CD4-positive, alpha-beta memory T cell (primary cell): Measurements from ENCODE around the gene NPTN. TPM values are rescaled to one million over a fixed set of nuclear protein-coding genes. Genes with fewer than 3 reads are reported as not detected.

ENCODE experiments used
- CTCF ChIA-PET: fragments of 350-600 bp; sonication (Branson Sonifier 250); formaldehyde crosslinking; loops from one replicate; lab custom pipeline; 2021; ENCODE audit warnings: inconsistent platforms; ENCODE audit not compliant: partially characterized antibody; lab: Charles Lee
- POLR2A ChIA-PET: fragments of 350-600 bp; sonication (Branson Sonifier 250); formaldehyde crosslinking; loops from one replicate; lab custom pipeline; 2021; ENCODE audit not compliant: partially characterized antibody; lab: Charles Lee
- DNase-seq, 5 donors: peaks; one replicate each; pipeline versions ENCODE4 v3.0.0 to v3.0.0-alpha.2; 2020 to 2022; ENCODE audit warnings: mixed read lengths in 1 of 5
- H3K27ac ChIP-seq: one replicate; pipeline ENCODE4 v1.7.0; 2013; ENCODE audit warnings: low read depth, low read length
- H3K27me3 ChIP-seq: 2 replicates; pipeline ENCODE4 v1.7.0; 2013; ENCODE audit warnings: mild to moderate bottlenecking, low read length, moderate library complexity; ENCODE audit not compliant: insufficient read depth
- H3K36me3 ChIP-seq: 2 replicates; pipeline ENCODE4 v1.7.0; 2013; ENCODE audit warnings: mild to moderate bottlenecking, low read length, moderate library complexity; ENCODE audit not compliant: insufficient read depth
- H3K4me1 ChIP-seq: 2 replicates; pipeline ENCODE4 v1.7.0; 2013; ENCODE audit warnings: mild to moderate bottlenecking, low read length, moderate library complexity; ENCODE audit not compliant: insufficient read depth
- H3K4me3 ChIP-seq, 2 donors: one replicate each; pipeline ENCODE4 v1.7.0; 2013; ENCODE audit warnings: low read length in 2 of 2, mild to moderate bottlenecking in 1 of 2
- H3K9me3 ChIP-seq, 2 donors: one replicate each; pipeline ENCODE4 v1.7.0; 2013; ENCODE audit warnings: low read length in 2 of 2, control low read depth in 1 of 2; ENCODE audit not compliant: control insufficient read depth in 1 of 2
- H3K27ac Mint-ChIP-seq, 7 donors: one replicate each; pipeline ENCODE4 v1.8.0; 2020 to 2021; ENCODE audit warnings: mixed read lengths in 7 of 7, mild to moderate bottlenecking in 6 of 7, inconsistent platforms in 3 of 7, moderate library complexity in 3 of 7
- H3K27me3 Mint-ChIP-seq, 2 donors: one replicate each; pipeline ENCODE4 v1.8.0; 2020 to 2021; ENCODE audit warnings: mixed read lengths in 2 of 2
- H3K36me3 Mint-ChIP-seq, 2 donors: one replicate each; pipeline ENCODE4 v1.8.0; 2020 to 2021; ENCODE audit warnings: mixed read lengths in 2 of 2, inconsistent platforms in 1 of 2, mild to moderate bottlenecking in 1 of 2
- H3K4me1 Mint-ChIP-seq, 4 donors: one replicate each; pipeline ENCODE4 v1.8.0; 2020 to 2021; ENCODE audit warnings: mixed read lengths in 4 of 4, mild to moderate bottlenecking in 1 of 4
- H3K4me3 Mint-ChIP-seq, 8 donors: one replicate each; pipeline ENCODE4 v1.8.0; 2020 to 2021; ENCODE audit warnings: mixed read lengths in 8 of 8, mild to moderate bottlenecking in 7 of 8, moderate library complexity in 6 of 8, inconsistent platforms in 3 of 8
- H3K9me3 Mint-ChIP-seq, 8 donors: one replicate each; pipeline ENCODE4 v1.8.0; 2020 to 2021; ENCODE audit warnings: mixed read lengths in 8 of 8, mild to moderate bottlenecking in 5 of 8, inconsistent platforms in 3 of 8, moderate library complexity in 1 of 8
- intact Hi-C: fragments of 100-400 bp; cut with micrococcal nuclease; formaldehyde crosslinking; loops from one replicate; pipeline ENCODE4 v1.15.1; 2023
- polyA plus RNA-seq, 2 donors: library from polyadenylated mRNA; unstranded; fragments of 300-500 nt; fragmentation: Illumina TruSeq; gene quantifications; one replicate each; pipeline ENCODE4 v1.2.3, GENCODE V29; 2021
- total RNA-seq, 2 experiments: library from RNA; stranded (reverse); gene quantifications; one replicate each; pipeline ENCODE4 v1.2.3, GENCODE V29; 2021

Gene NPTN
- total and polyA plus RNA-seq, 4 experiments from 2014 or later, result 33.5 to 39.8 (median 36.5) TPM

DNA sequence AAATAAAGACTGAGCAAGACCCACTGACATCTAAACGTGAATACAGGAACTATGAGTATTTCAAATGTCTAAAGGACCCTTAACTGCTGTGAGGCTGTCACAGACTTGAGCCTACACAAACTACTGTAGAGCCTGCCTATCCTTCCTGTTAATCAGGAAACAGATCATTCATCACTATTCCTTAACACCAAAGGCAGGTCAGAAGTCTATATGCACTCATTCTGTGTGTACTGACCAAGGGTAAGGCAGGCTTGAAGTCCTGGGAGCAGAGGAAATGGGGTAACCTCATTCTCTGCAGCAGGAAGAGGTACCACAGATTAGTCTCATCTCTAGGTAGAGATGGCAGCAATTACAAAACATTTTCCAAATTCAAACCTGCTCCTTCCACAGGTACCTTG, 30.7 kb downstream of the NPTN start:
- H3K4me3 Mint-ChIP-seq, result no peak overlapping the region
- no peak overlapping the region for H3K27ac Mint-ChIP-seq
- CTCF ChIA-PET, result interaction anchor here (1.9 kb wide), 1 partner anchor 34 kb away, joined by 15 read pairs; no protein-coding TSS in a partner anchor

DNA sequence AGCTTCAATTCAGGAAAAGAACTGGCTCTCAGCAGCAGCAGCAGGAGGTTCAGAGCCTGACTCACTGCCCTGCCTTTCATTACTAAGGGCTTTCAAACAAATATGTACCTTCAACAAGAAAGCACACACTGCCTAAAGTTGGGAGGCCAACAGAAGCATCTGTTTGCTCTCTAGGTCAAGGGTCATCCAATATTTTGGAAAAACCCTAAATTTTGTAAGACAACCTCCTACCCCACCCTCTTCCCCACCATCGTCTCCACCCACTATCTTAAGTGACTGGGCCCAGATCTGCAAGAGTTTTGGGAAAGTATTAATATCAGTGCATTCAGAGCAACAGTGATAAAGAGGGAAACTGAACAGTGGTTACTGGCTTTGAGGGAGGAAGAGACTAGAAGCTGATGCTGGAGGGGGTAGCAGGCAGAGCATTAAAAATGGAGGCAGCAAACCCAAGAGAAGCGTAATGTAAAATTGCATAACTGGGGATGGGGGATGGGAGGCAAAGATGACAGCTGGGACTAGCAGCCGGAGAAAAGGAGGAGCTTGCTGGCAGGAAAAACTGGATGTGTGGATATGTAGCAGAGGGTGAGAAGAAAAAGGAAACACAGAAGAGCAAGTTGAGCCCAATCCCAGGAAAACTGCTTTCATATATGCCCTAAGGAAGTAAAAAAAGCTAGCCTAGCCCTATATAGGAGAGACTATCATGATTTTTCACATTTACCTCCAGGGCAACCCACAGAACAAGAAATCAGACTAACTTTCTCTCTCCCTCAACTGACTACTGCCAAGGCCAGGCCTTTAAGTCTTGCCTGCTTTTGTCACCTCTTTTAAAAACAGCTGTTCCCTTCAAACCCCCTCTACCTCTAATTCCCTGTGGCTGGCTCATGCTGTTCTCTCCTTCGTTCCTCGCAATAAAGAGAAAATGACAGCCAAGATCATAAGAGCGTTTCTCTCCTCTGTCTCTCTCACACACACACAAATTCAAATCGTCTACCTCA, 31.4 kb downstream of the NPTN start:
- H3K27ac ChIP-seq, result no peak overlapping the region
- H3K36me3 Mint-ChIP-seq, result peaks cover 1 to 8% of the 10 kb centered on the region in 2 donors
- POLR2A ChIA-PET, result no interaction called here
- no peaks in the 10 kb centered on the region for H3K27me3 Mint-ChIP-seq
- no peak overlapping the region for H3K4me3 Mint-ChIP-seq
- no peak overlapping the region for H3K27ac Mint-ChIP-seq
- no peaks in the 10 kb centered on the region for H3K9me3 ChIP-seq
- intact Hi-C loops, result no loop called here
- CTCF ChIA-PET, result interaction anchor here (1.9 kb wide), 1 partner anchor 34 kb away, joined by 15 read pairs; no protein-coding TSS in a partner anchor
- DNase-seq, result no peak
- no peak overlapping the region for H3K4me3 ChIP-seq
- H3K4me1 Mint-ChIP-seq, result peaks cover 17 to 44% (median 28%) of the 10 kb centered on the region in 4 donors
- no peaks in the 10 kb centered on the region for H3K27me3 ChIP-seq
- H3K4me1 ChIP-seq, result peaks cover 29% of the 10 kb centered on the region
- no peaks in the 10 kb centered on the region for H3K9me3 Mint-ChIP-seq
- no peaks in the 10 kb centered on the region for H3K36me3 ChIP-seq

More for the DNA sequence above, 30.7 kb downstream of the NPTN start:
- Histone ChIP-seq H3K36me3 (no peaks in the 10 kb centered on the region), H3K4me3 (no peak overlapping the region), H3K27ac (no peak overlapping the region), H3K27me3 (no peaks in the 10 kb centered on the region), H3K9me3 (no peaks in the 10 kb centered on the region), H3K4me1 (peaks cover 29% of the 10 kb centered on the region)
- Mint-ChIP-seq H3K36me3 (peaks cover 6 to 12% of the 10 kb centered on the region in 2 donors), H3K4me1 (peaks cover 24 to 46% (median 34%) of the 10 kb centered on the region in 4 donors), H3K27me3 (no peaks in the 10 kb centered on the region), H3K9me3 (no peaks in the 10 kb centered on the region)
- intact Hi-C loops, result no loop called here
- no peak for DNase-seq
- POLR2A ChIA-PET, result no interaction called here

DNA sequence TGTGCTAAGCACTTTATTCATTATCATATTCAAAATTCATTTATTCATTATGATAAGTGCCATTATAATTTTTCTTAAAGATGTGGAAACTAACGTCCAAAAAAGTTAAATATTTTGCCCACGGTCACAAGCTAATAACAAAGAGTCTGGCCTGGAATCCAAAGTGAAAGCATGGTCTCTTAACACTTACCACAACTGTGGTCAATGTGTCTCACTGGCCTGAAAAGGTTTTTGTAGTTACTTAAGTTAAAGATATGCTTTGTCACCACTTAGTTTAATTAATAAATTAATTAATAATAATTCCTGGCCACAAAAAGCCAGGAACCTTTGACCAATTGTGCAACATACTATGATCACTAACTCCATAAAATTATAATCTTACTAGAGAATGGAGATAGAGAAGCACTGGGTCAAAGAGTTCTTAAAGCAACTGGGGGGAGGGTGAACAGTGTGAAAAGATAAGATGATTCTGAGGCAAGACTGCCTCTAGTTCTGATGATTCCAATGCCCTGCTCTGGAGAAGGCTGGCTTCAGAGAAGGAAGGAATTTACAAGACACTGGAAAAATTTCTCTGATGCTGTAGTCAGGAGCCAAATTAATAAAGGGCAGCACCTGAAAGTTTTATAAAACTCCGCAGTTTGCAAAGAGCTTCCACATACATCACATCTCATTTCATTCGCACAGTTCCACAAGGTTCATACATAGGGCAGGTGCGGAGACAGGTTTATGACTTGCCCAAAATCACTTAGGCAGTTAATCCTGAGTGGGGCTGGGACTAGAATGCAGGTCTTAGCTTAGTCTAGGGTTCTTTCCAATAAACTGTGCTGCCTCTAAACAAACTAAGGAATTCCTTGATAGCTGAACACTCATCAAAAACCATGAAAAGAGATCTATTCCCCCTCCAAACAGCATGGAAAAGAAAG, 32.5 kb downstream of the NPTN start:
- H3K4me3 Mint-ChIP-seq, result no peak overlapping the region
- POLR2A ChIA-PET, result no interaction called here
- no peaks in the 10 kb centered on the region for H3K27me3 Mint-ChIP-seq

DNA sequence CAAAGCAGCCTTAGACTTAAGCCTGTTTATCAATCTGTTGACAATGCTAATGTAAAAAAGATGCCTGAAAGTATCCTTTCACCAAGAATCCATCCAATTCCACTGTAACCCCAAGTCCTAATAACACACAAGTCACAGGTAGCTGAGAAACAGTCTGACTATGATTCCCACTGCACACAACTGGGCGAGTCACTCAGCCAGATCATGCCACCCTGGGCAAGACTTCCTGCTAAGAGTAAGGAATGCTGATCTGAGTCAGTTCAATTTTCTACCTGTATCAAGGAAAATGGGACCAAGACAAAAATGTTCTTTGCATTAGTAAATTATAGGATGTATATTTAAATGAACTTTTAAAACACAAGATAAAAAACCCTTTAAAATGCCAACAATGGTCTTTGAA, 33.3 kb downstream of the NPTN start:
- intact Hi-C loops, result no loop called here
- Mint-ChIP-seq H3K27ac (no peak overlapping the region), H3K36me3 (peaks cover 10% of the 10 kb centered on the region in 2 donors), H3K4me3 (no peak overlapping the region), H3K9me3 (no peaks in the 10 kb centered on the region), H3K4me1 (peaks cover 19 to 51% (median 31%) of the 10 kb centered on the region in 4 donors), H3K27me3 (no peaks in the 10 kb centered on the region)
- Histone ChIP-seq H3K9me3 (no peaks in the 10 kb centered on the region), H3K4me1 (peaks cover 29% of the 10 kb centered on the region), H3K36me3 (no peaks in the 10 kb centered on the region), H3K4me3 (no peak overlapping the region), H3K27ac (no peak overlapping the region), H3K27me3 (no peaks in the 10 kb centered on the region)
- ChIA-PET POLR2A (no interaction called here), CTCF (no interaction called here)
- DNase-seq, result no peak

More for the DNA sequence above, 32.5 kb downstream of the NPTN start:
- Histone ChIP-seq H3K9me3 (no peaks in the 10 kb centered on the region), H3K4me3 (no peak overlapping the region), H3K27me3 (no peaks in the 10 kb centered on the region), H3K27ac (no peak overlapping the region), H3K4me1 (peaks cover 29% of the 10 kb centered on the region), H3K36me3 (no peaks in the 10 kb centered on the region)
- CTCF ChIA-PET, result no interaction called here
- Mint-ChIP-seq H3K36me3 (peaks cover 8 to 10% of the 10 kb centered on the region in 2 donors), H3K9me3 (no peaks in the 10 kb centered on the region), H3K4me1 (peaks cover 21 to 51% (median 30%) of the 10 kb centered on the region in 4 donors), H3K27ac (no peak overlapping the region)
- DNase-seq, result no peak
- intact Hi-C loops, result no loop called here

DNA sequence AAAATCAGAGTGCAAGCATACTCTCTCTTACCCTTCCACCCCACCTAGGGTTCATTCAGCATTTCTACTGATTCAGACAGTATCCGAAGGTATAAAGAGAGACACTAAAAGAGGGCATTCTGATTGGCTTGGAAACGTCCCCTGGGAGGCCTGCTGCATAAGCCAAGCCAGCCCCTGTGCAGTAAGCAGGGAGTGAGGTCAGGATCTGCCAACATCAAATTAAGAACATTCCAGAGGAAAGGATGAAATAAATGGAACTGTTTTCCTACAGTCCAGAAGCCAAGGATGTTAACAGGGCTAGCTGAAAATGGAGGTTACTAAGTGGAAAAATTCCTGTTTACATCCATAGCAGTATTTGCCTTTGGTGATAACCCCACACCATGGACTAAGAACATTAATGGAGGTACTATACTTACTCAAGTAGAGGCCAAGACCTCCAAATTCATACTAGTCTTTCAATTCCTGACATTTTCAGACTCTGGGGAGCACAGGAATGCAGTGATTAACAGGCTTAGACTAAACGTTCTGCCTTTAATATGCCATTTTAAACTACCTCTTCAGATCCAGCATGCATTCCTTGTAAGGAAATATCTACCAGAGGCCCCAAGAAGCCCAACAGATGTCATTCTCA, 34.5 kb downstream of the NPTN start:
- intact Hi-C loops, result no loop called here
- Mint-ChIP-seq H3K27me3 (no peaks in the 10 kb centered on the region), H3K4me3 (no peak overlapping the region), H3K36me3 (peaks cover 10% of the 10 kb centered on the region in 2 donors), H3K9me3 (no peaks in the 10 kb centered on the region), H3K27ac (no peak overlapping the region), H3K4me1 (peaks cover 17 to 48% (median 28%) of the 10 kb centered on the region in 4 donors)
- Histone ChIP-seq H3K27me3 (no peaks in the 10 kb centered on the region), H3K4me1 (peaks cover 21% of the 10 kb centered on the region), H3K36me3 (no peaks in the 10 kb centered on the region), H3K9me3 (no peaks in the 10 kb centered on the region), H3K4me3 (no peak overlapping the region), H3K27ac (no peak overlapping the region)
- POLR2A ChIA-PET, result interaction anchor here (1.9 kb wide), 1 partner anchor 8 kb away, joined by 4 read pairs; no protein-coding TSS in a partner anchor
- CTCF ChIA-PET, result interaction anchor here (1.6 kb wide), 1 partner anchor 25 kb away, joined by 5 read pairs; no protein-coding TSS in a partner anchor
- DNase-seq, result no peak

DNA sequence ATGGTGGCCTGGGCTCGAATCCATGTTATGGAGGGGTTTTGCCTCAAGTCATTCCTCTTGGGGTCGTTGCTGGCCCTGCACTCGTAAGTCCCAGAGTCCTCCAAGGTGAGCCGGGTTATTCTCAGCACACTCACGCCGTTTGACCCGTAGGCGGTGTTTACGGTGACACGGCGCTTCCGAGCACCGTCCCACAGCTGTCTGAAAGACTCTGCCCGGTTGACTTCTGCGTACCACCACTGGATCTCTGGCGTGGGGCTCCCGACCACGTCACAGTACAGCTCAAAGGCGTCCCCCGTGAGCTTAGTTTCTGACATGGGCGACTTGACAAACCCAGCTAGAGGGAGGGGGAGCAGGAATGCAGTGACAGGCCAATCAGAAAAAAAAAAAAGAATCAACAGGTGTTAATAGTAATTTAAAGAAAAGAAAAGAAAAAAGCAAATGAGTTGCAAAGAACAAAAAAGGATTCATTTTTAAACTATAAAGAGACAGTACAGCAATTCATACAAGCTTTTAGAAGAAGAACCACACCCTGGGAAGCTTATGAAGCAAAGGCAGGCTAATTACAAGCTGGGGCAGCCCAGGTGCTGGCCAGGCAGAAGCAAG, 36.1 kb downstream of the NPTN start:
- H3K4me3 Mint-ChIP-seq, result peak overlapping the region in 1 of 8 donors; percentile 4
- H3K36me3 Mint-ChIP-seq, result peaks cover 11 to 14% of the 10 kb centered on the region in 2 donors
- H3K9me3 ChIP-seq, result no peaks in the 10 kb centered on the region
- H3K27me3 ChIP-seq, result no peaks in the 10 kb centered on the region
- no peak overlapping the region for H3K4me3 ChIP-seq
- ChIA-PET CTCF (interaction anchor here (1.3 to 1.6 kb wide), 2 partner anchors 26 to 39 kb away, joined by 4 to 5 read pairs; no protein-coding TSS in a partner anchor), POLR2A (interaction anchor here (1.9 kb wide), 1 partner anchor 10 kb away, joined by 4 read pairs; no protein-coding TSS in a partner anchor)
- DNase-seq, result no peak
- H3K27ac Mint-ChIP-seq, result no peak overlapping the region
- H3K4me1 ChIP-seq, result peaks cover 6% of the 10 kb centered on the region
- H3K27ac ChIP-seq, result no peak overlapping the region
- no peaks in the 10 kb centered on the region for H3K36me3 ChIP-seq
- H3K4me1 Mint-ChIP-seq, result peaks cover 16 to 49% (median 29%) of the 10 kb centered on the region in 4 donors
- no peaks in the 10 kb centered on the region for H3K27me3 Mint-ChIP-seq
- intact Hi-C loops, result no loop called here
- no peaks in the 10 kb centered on the region for H3K9me3 Mint-ChIP-seq
